ENCODE data around the gene NAT8L. TPM values are rescaled to one million over a fixed set of nuclear protein-coding genes. Genes with fewer than 3 reads are reported as not detected.

NAT8L gene
- total RNA-seq, 1 donor from 2014 or later = 1.6 TPM

DNA sequence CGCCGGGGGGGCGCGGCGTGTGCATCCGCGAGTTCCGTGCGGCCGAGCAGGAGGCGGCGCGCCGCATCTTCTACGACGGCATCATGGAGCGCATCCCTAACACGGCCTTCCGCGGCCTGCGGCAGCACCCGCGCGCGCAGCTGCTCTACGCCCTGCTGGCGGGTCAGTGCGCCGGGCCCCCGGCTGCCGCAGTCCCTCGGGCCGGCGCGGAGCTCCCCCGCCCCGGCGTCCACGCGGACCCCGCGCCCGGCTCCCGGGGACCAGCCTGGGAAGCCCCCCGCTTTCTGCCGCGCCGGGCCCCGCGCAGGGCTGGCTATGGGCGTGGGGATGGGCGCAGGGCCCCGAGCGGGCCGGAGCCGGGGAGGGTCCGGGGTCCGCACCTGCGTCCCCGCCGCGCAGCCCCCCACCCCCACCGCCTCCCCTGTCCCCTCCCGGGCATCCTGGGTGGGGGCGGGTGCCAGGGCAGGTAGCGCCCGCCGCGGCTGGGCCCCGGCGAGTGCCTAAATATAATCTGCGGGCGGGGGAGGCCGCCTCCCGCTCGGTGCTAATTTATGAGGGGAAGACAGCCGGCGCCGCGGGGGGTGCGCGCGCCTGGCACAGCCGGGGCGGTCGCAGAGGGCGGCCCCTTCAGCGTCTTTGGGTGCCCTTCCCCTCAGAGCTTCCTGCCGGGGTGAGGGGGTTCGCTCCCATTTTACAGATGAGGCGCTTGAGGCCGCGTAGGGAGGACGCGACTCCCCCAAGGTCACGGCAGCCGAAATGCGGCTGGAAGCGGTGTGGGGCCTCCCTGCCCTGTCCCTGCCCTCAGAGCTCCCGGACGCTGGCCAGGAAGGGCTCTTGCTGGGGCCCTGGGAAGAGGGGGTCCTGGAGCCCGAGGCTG is 837 bp downstream of the NAT8L start:
- Mint-ChIP-seq H3K27me3 (ENCODE audit: low read depth, unreplicated experiment) (peaks cover 28% of the 10 kb centered on the region), H3K9me3 (ENCODE audit: unreplicated experiment) (no peaks in the 10 kb centered on the region)
- H3K27ac ChIP-seq (ENCODE audit: low read depth, low read length) = no peak overlapping the region

DNA sequence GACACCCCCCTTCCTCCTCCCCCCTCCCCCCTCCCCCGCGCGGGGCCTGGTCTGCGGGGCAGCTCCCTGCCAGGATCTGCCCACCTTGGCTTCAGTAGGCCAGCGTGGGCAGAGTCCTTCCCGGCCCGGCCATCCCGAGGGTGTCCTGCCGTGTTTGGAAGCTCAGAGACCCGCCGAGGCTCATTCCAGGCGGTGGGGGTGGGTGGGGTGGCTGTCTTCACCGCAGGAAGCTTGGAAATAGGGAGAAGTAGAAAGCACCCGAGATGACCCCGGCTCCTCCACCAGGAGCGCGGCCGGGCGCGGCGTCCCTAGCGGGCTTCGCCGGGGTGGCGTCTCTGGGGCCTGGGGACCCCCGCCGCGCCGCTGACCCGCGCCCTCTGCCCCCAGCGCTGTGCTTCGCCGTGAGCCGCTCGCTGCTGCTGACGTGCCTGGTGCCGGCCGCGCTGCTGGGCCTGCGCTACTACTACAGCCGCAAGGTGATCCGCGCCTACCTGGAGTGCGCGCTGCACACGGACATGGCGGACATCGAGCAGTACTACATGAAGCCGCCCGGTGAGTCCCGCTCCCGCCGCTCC is 1.6 kb downstream of the NAT8L start:
- Mint-ChIP-seq H3K9me3 (ENCODE audit: unreplicated experiment) (no peaks in the 10 kb centered on the region), H3K27ac (ENCODE audit: unreplicated experiment) (no peak overlapping the region), H3K27me3 (ENCODE audit: low read depth, unreplicated experiment) (peaks cover 27% of the 10 kb centered on the region), H3K36me3 (ENCODE audit: low read depth, unreplicated experiment) (no peaks in the 10 kb centered on the region), H3K4me1 (ENCODE audit: low read depth, unreplicated experiment) (no peaks in the 10 kb centered on the region), H3K4me3 (ENCODE audit: unreplicated experiment) (no peak overlapping the region)
- DNase-seq (ENCODE audit: low read depth) (no peak), FAIRE-seq (no peak)
- no peak overlapping the region for H3K27ac ChIP-seq (ENCODE audit: low read depth, low read length)
- H3K4me2 ChIP-seq (ENCODE audit: low read length) = no peak overlapping the region
- peaks cover 22% of the 10 kb centered on the region for H3K27me3 ChIP-seq (ENCODE audit: insufficient read depth, low read length)
- no peaks in the 10 kb centered on the region for H4K20me1 ChIP-seq (ENCODE audit: insufficient read depth, low read length)
- no peak overlapping the region for H2AFZ ChIP-seq (ENCODE audit: low read depth, low read length)
- TF ChIP-seq EZH2 (IDR thresholded peaks at IDR 0.05; ENCODE audit: insufficient read depth, low read length) = peak; percentile 55
- TF ChIP-seq, protein P1, sequence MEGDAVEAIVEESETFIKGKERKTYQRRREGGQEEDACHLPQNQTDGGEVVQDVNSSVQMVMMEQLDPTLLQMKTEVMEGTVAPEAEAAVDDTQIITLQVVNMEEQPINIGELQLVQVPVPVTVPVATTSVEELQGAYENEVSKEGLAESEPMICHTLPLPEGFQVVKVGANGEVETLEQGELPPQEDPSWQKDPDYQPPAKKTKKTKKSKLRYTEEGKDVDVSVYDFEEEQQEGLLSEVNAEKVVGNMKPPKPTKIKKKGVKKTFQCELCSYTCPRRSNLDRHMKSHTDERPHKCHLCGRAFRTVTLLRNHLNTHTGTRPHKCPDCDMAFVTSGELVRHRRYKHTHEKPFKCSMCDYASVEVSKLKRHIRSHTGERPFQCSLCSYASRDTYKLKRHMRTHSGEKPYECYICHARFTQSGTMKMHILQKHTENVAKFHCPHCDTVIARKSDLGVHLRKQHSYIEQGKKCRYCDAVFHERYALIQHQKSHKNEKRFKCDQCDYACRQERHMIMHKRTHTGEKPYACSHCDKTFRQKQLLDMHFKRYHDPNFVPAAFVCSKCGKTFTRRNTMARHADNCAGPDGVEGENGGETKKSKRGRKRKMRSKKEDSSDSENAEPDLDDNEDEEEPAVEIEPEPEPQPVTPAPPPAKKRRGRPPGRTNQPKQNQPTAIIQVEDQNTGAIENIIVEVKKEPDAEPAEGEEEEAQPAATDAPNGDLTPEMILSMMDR (IDR thresholded peaks at IDR 0.05; ENCODE audit: insufficient read depth, low read depth, low read length) = no peak
- no peaks in the 10 kb centered on the region for H3K4me1 ChIP-seq (ENCODE audit: insufficient read depth, low read length)
- no peak overlapping the region for H3K4me3 ChIP-seq (ENCODE audit: insufficient read depth, low read depth, low read length)
- H3K79me2 ChIP-seq (ENCODE audit: insufficient read depth, low read length) = no peaks in the 10 kb centered on the region
- H3K36me3 ChIP-seq (ENCODE audit: insufficient read depth, low read length) = no peaks in the 10 kb centered on the region
- no peaks in the 10 kb centered on the region for H3K9me3 ChIP-seq (ENCODE audit: insufficient read depth, low read depth, low read length)
- no peak overlapping the region for H3K9ac ChIP-seq (ENCODE audit: low read length)

More for the DNA sequence above, 837 bp downstream of the NAT8L start:
- H3K4me1 Mint-ChIP-seq (ENCODE audit: low read depth, unreplicated experiment) = no peaks in the 10 kb centered on the region
- DNase-seq (ENCODE audit: low read depth) = no peak
- Histone ChIP-seq H2AFZ (ENCODE audit: low read depth, low read length) (no peak overlapping the region), H3K9me3 (ENCODE audit: insufficient read depth, low read depth, low read length) (no peaks in the 10 kb centered on the region), H3K79me2 (ENCODE audit: insufficient read depth, low read length) (no peaks in the 10 kb centered on the region), H3K36me3 (ENCODE audit: insufficient read depth, low read length) (no peaks in the 10 kb centered on the region), H3K4me2 (ENCODE audit: low read length) (no peak overlapping the region), H3K4me1 (ENCODE audit: insufficient read depth, low read length) (no peaks in the 10 kb centered on the region), H3K9ac (ENCODE audit: low read length) (no peak overlapping the region), H3K27me3 (ENCODE audit: insufficient read depth, low read length) (peaks cover 22% of the 10 kb centered on the region), H3K4me3 (ENCODE audit: insufficient read depth, low read depth, low read length) (no peak overlapping the region), H4K20me1 (ENCODE audit: insufficient read depth, low read length) (no peaks in the 10 kb centered on the region)
- FAIRE-seq = no peak
- no peak overlapping the region for H3K27ac Mint-ChIP-seq (ENCODE audit: unreplicated experiment)
- H3K36me3 Mint-ChIP-seq (ENCODE audit: low read depth, unreplicated experiment) = no peaks in the 10 kb centered on the region
- TF ChIP-seq EZH2 (IDR thresholded peaks at IDR 0.05; ENCODE audit: insufficient read depth, low read length) = peak; percentile 89
- TF ChIP-seq, protein P1 (IDR thresholded peaks at IDR 0.05; ENCODE audit: insufficient read depth, low read depth, low read length) = no peak
- no peak overlapping the region for H3K4me3 Mint-ChIP-seq (ENCODE audit: unreplicated experiment)

All from astrocyte (in vitro differentiated cells and primary cell).